ENCODE data around the gene GIT2. TPM values are rescaled to one million over a fixed set of nuclear protein-coding genes. Genes with fewer than 3 reads are reported as not detected.
A peak's percentile ranks its signal among the peaks of the same experiment; 100 is the strongest.

The GIT2 gene
- total and polyA plus RNA-seq, 8 donors: 6.4 to 98.6 (median 39.2) TPM

- H3K27me3 ChIP-seq: no peaks in the 10 kb centered on the region
- H3K36me3 ChIP-seq: peaks cover 30 to 100% (median 98%) of the 10 kb centered on the region in 4 donors
- no peaks in the 10 kb centered on the region for H3K9me3 ChIP-seq
- no peak for DNase-seq
- peaks cover 0 to 5% (median 0%) of the 10 kb centered on the region in 4 donors for H3K4me1 ChIP-seq
- 92 to 95% (median 95%) methylated on average over 8 of the region's 8 CpGs for WGBS, 5 donors
- no peak overlapping the region for H3K27ac ChIP-seq
- TF ChIP-seq EP300 (IDR thresholded peaks at IDR 0.05): no peak
- no peak for TF ChIP-seq POLR2A (IDR thresholded peaks at IDR 0.05)
- no peak for TF ChIP-seq CTCF (IDR thresholded peaks at IDR 0.05)
- TF ChIP-seq POLR2AphosphoS5 (IDR thresholded peaks at IDR 0.05): no peak
- intact Hi-C loops (cut with DNase I; ENCODE audit: low total_unique reads): no loop called here
- H3K4me3 ChIP-seq: no peak overlapping the region
Observed at GRCh38 chr12:109959411-109960093, 36.6 kb downstream of the GIT2 start.

GRCh38 chr12:109958374-109958773 is 37.8 kb downstream of the GIT2 start:
- H3K9me3 ChIP-seq: no peaks in the 10 kb centered on the region
- H3K4me3 ChIP-seq: no peak overlapping the region
- no peaks in the 10 kb centered on the region for H3K4me1 ChIP-seq
- no peaks in the 10 kb centered on the region for H3K27me3 ChIP-seq
- intact Hi-C loops (cut with DNase I; ENCODE audit: low total_unique reads): no loop called here
- TF ChIP-seq CTCF (IDR thresholded peaks at IDR 0.05) (no peak), EP300 (IDR thresholded peaks at IDR 0.05) (no peak), POLR2A (IDR thresholded peaks at IDR 0.05) (no peak), POLR2AphosphoS5 (IDR thresholded peaks at IDR 0.05) (no peak)
- WGBS, 5 donors: 93 to 99% (median 98%) methylated on average over 7 of the region's 7 CpGs
- H3K36me3 ChIP-seq: peaks cover 31 to 100% (median 99%) of the 10 kb centered on the region in 4 donors
- no peak for DNase-seq
- H3K27ac ChIP-seq: no peak overlapping the region

GRCh38 chr12:109953656-109954055 is 42.5 kb downstream of the GIT2 start:
- no peak for DNase-seq
- WGBS, 5 donors: 82 to 88% (median 84%) methylated on average over 5 of the region's 5 CpGs
- TF ChIP-seq POLR2AphosphoS5 (IDR thresholded peaks at IDR 0.05) (no peak), EP300 (IDR thresholded peaks at IDR 0.05) (no peak), CTCF (IDR thresholded peaks at IDR 0.05) (no peak)
- H3K4me1 ChIP-seq: peaks cover 0 to 40% (median 12%) of the 10 kb centered on the region in 4 donors
- H3K27ac ChIP-seq: no peak overlapping the region
- H3K36me3 ChIP-seq: peaks cover 48 to 100% (median 94%) of the 10 kb centered on the region in 4 donors
- intact Hi-C loops (cut with DNase I; ENCODE audit: low total_unique reads): no loop called here
- H3K4me3 ChIP-seq: no peak overlapping the region
- H3K9me3 ChIP-seq: no peaks in the 10 kb centered on the region
- no peaks in the 10 kb centered on the region for H3K27me3 ChIP-seq

- Histone ChIP-seq H3K36me3 (peaks cover 46 to 100% (median 92%) of the 10 kb centered on the region in 4 donors), H3K27me3 (no peaks in the 10 kb centered on the region), H3K4me1 (peaks cover 0 to 48% (median 16%) of the 10 kb centered on the region in 4 donors), H3K27ac (peak overlapping the region in 2 of 5 donors; percentile 72 to 73), H3K9me3 (no peaks in the 10 kb centered on the region), H3K4me3 (no peak overlapping the region)
- no peak for TF ChIP-seq CTCF (IDR thresholded peaks at IDR 0.05)
- no peak for TF ChIP-seq POLR2A (IDR thresholded peaks at IDR 0.05)
- no peak for TF ChIP-seq EP300 (IDR thresholded peaks at IDR 0.05)
- no peak for TF ChIP-seq POLR2AphosphoS5 (IDR thresholded peaks at IDR 0.05)
- WGBS, 5 donors: 91 to 96% (median 94%) methylated on average over 8 of the region's 8 CpGs
- intact Hi-C loops (cut with DNase I; ENCODE audit: low total_unique reads): no loop called here
- DNase-seq: no peak
Observed at GRCh38 chr12:109952873-109953272, 43.3 kb downstream of the GIT2 start.
